Measurements from ENCODE around the gene GABPB1. TPM values are rescaled to one million over a fixed set of nuclear protein-coding genes. Genes with fewer than 3 reads are reported as not detected.

The GABPB1 gene
- total and polyA plus RNA-seq, 7 donors = 5.4 to 17.5 (median 11.4) TPM

GRCh38 chr15:50257924-50258323 is 97.1 kb downstream of the GABPB1 start:
- WGBS, 2 donors = 88 to 91% methylated on average over 3 of the region's 3 CpGs
- no peaks in the 10 kb centered on the region for H3K4me1 ChIP-seq
- no peaks in the 10 kb centered on the region for H3K36me3 ChIP-seq
- no peak for TF ChIP-seq EP300 (IDR thresholded peaks at IDR 0.05)
- no peak for TF ChIP-seq POLR2AphosphoS5 (IDR thresholded peaks at IDR 0.05)
- TF ChIP-seq POLR2A (IDR thresholded peaks at IDR 0.05) = no peak
- no peak for TF ChIP-seq CTCF (IDR thresholded peaks at IDR 0.05)
- intact Hi-C loops (cut with DNase I) = no loop called here
- H3K27ac ChIP-seq = no peak overlapping the region
- H3K4me3 ChIP-seq = no peak overlapping the region
- no peak for DNase-seq
- no peaks in the 10 kb centered on the region for H3K9me3 ChIP-seq
- H3K27me3 ChIP-seq = no peaks in the 10 kb centered on the region

GRCh38 chr15:50257332-50257731 is 97.7 kb downstream of the GABPB1 start:
- no peaks in the 10 kb centered on the region for H3K4me1 ChIP-seq
- no peak overlapping the region for H3K27ac ChIP-seq
- DNase-seq = no peak
- intact Hi-C loops (cut with DNase I) = no loop called here
- WGBS, 2 donors = 87 to 92% methylated on average over 8 of the region's 8 CpGs
- no peak overlapping the region for H3K4me3 ChIP-seq
- H3K27me3 ChIP-seq = no peaks in the 10 kb centered on the region
- no peaks in the 10 kb centered on the region for H3K9me3 ChIP-seq
- TF ChIP-seq POLR2AphosphoS5 (IDR thresholded peaks at IDR 0.05) (no peak), EP300 (IDR thresholded peaks at IDR 0.05) (no peak), POLR2A (IDR thresholded peaks at IDR 0.05) (no peak), CTCF (IDR thresholded peaks at IDR 0.05) (no peak)
- H3K36me3 ChIP-seq = no peaks in the 10 kb centered on the region

GRCh38 chr15:50256188-50257041 is 98.6 kb downstream of the GABPB1 start:
- no peak overlapping the region for H3K4me3 ChIP-seq
- intact Hi-C loops (cut with DNase I) = no loop called here
- no peak for DNase-seq
- no peak overlapping the region for H3K27ac ChIP-seq
- WGBS, 2 donors = 66 to 78% methylated on average over 5 of the region's 5 CpGs
- H3K9me3 ChIP-seq = no peaks in the 10 kb centered on the region
- no peaks in the 10 kb centered on the region for H3K27me3 ChIP-seq
- TF ChIP-seq EP300 (IDR thresholded peaks at IDR 0.05) (no peak), POLR2AphosphoS5 (IDR thresholded peaks at IDR 0.05) (no peak), POLR2A (IDR thresholded peaks at IDR 0.05) (no peak), CTCF (IDR thresholded peaks at IDR 0.05) (no peak)
- no peaks in the 10 kb centered on the region for H3K4me1 ChIP-seq
- no peaks in the 10 kb centered on the region for H3K36me3 ChIP-seq

DNA sequence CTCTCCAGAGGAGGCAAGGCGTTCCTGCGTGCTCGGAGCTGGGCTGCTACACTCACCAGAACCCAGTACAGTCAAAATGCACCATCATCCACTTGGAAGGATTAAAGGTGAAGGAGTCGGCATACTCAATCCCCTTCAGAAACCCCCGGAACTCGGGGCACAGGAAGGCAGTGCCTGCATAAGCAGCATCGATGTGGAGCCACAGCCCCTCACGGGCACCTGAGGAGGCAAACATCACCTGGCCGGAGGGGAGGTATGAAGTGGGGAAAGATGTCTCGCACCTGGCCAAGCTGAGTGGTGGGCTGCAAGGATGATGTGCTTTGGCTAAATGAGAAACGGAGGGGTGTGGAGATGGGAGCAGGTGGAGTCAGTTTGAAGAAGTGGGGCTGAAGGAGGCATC is 102.4 kb downstream of the GABPB1 start:
- WGBS, 2 donors = 95 to 96% methylated on average over 11 of the region's 11 CpGs
- intact Hi-C loops (cut with DNase I) = no loop called here

GRCh38 chr15:50251638-50252182 is 103.3 kb downstream of the GABPB1 start:
- H3K4me3 ChIP-seq = no peak overlapping the region
- H3K9me3 ChIP-seq = no peaks in the 10 kb centered on the region
- no peaks in the 10 kb centered on the region for H3K27me3 ChIP-seq
- peaks cover 0 to 3% (median 0%) of the 10 kb centered on the region in 4 donors for H3K4me1 ChIP-seq
- no peaks in the 10 kb centered on the region for H3K36me3 ChIP-seq
- no peak for TF ChIP-seq POLR2A (IDR thresholded peaks at IDR 0.05)
- intact Hi-C loops (cut with DNase I) = no loop called here
- 83 to 94% methylated on average over 11 of the region's 11 CpGs for WGBS, 2 donors
- no peak overlapping the region for H3K27ac ChIP-seq
- no peak for DNase-seq

More for the DNA sequence above, 102.4 kb downstream of the GABPB1 start:
- Histone ChIP-seq H3K36me3 (no peaks in the 10 kb centered on the region), H3K9me3 (no peaks in the 10 kb centered on the region), H3K27ac (no peak overlapping the region), H3K27me3 (no peaks in the 10 kb centered on the region), H3K4me1 (peaks cover 0 to 3% (median 0%) of the 10 kb centered on the region in 4 donors), H3K4me3 (no peak overlapping the region)
- TF ChIP-seq EP300 (IDR thresholded peaks at IDR 0.05) (no peak), POLR2AphosphoS5 (IDR thresholded peaks at IDR 0.05) (no peak)
- no peak for DNase-seq
